ENCODE measurements around the gene CACNA1A. TPM values are rescaled to one million over a fixed set of nuclear protein-coding genes. Genes with fewer than 3 reads are reported as not detected.
"Not testable (repeated sequence)": the region's sequence is repeated elsewhere in the genome, so short reads cannot be mapped to it uniquely, and the experiment has no call there.

Gene CACNA1A
- total RNA-seq, result 1 to 10 TPM; 1.4 to 2.1 TPM

- Mint-ChIP-seq H3K4me3 (no peak within 1 kb of the TSS), H3K36me3 (no peaks in the 10 kb centered on the region)
Measured at GRCh38 chr19:13506471-13506820, at the start of gene CACNA1A. TSS of gene CACNA1A (minus strand) at chr19:13506479. CDS start at chr19:13506224, 255 bp downstream.

DNA sequence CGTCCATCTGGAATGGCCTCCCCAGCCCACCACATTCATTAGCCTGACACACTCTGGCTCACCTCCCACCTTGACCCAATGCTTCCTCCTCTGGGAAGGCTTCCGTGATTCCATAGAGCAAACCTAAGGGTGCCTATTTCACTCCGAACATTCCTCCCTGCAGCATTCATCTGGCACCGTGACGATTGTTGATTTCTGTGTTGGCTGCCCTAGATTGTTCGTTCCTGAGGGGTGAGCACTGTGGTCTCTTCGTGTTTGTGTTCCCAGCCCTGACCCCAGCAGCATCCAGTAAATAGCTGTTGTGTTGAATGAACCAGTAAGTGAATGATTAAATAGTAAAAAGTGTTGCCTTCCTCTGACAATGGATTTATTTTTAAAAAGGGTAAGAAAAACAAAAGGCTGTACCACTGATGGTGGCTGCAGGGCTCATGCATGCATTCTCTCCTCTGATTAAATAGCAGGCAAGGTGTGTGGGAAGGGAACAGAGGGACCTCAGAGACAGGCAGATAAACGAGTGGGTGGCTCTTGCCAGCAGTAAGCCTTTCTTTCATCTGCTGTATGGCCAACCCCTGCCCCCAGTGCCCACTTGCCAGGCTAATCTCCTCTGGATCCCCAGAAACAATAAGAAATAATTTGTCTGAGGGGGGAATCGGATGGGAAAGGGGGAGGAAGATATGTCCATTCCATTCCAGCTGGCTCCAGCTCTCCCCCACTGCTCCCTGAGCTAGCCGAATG, 48.4 kb upstream of the CACNA1A start:
- CTCF ChIA-PET, result interaction anchor here (1.0 kb wide), 1 partner anchor 35 kb away, joined by 3 read pairs; no protein-coding TSS in a partner anchor

More at GRCh38 chr19:13506471-13506820, at the start of gene CACNA1A:
- peaks cover 56% of the 10 kb centered on the region for H3K27me3 Mint-ChIP-seq
- CTCF ChIA-PET, result no interaction called here
- ATAC-seq, result no peak
- H3K27ac Mint-ChIP-seq, result no peak within 1 kb of the TSS
- no peak for DNase-seq
- no peaks in the 10 kb centered on the region for H3K9me3 Mint-ChIP-seq (ENCODE audit: low read depth)
- H3K4me1 Mint-ChIP-seq, result no peaks in the 10 kb centered on the region

GRCh38 chr19:13553880-13554400, 47.7 kb upstream of the CACNA1A start:
- Mint-ChIP-seq H3K27me3 (no peaks in the 10 kb centered on the region), H3K4me3 (no peak overlapping the region), H3K9me3 (ENCODE audit: low read depth) (no peaks in the 10 kb centered on the region), H3K4me1 (no peaks in the 10 kb centered on the region), H3K27ac (no peak overlapping the region), H3K36me3 (no peaks in the 10 kb centered on the region)
- DNase-seq (no peak), ATAC-seq (no peak)
- CTCF ChIA-PET, result no interaction called here

More for the DNA sequence above, 48.4 kb upstream of the CACNA1A start:
- H3K27me3 Mint-ChIP-seq, result no peaks in the 10 kb centered on the region
- H3K9me3 Mint-ChIP-seq (ENCODE audit: low read depth), result no peaks in the 10 kb centered on the region
- DNase-seq (no peak), ATAC-seq (no peak)
- no peaks in the 10 kb centered on the region for H3K4me1 Mint-ChIP-seq
- H3K27ac Mint-ChIP-seq, result no peak overlapping the region
- H3K36me3 Mint-ChIP-seq, result no peaks in the 10 kb centered on the region
- no peak overlapping the region for H3K4me3 Mint-ChIP-seq

DNA sequence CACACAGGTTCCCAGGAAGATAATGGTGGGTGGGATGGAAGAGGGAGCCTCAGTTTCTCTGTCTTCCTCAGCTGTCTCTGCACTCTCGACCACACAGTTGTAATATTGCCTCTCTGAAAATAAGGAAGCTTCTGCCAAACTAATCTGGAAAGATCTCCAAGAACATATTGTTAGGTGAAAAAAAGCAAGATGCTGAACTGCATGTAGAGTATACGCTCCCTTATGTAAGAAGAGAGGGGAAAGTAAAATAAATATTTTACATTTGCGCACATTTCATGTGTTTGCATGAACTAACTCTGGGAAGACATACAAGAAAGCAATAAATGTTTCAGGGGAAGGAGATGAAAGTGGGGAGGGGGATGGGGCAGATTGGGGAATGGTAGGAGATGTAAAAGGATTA, 41.9 kb upstream of the CACNA1A start:
- CTCF ChIA-PET, result no interaction called here
- H3K27me3 Mint-ChIP-seq, result no peaks in the 10 kb centered on the region
- no peak overlapping the region for H3K4me3 Mint-ChIP-seq
- no peaks in the 10 kb centered on the region for H3K36me3 Mint-ChIP-seq
- H3K27ac Mint-ChIP-seq, result no peak overlapping the region
- DNase-seq (no peak), ATAC-seq (no peak)
- H3K9me3 Mint-ChIP-seq (ENCODE audit: low read depth), result no peaks in the 10 kb centered on the region
- no peaks in the 10 kb centered on the region for H3K4me1 Mint-ChIP-seq

DNA sequence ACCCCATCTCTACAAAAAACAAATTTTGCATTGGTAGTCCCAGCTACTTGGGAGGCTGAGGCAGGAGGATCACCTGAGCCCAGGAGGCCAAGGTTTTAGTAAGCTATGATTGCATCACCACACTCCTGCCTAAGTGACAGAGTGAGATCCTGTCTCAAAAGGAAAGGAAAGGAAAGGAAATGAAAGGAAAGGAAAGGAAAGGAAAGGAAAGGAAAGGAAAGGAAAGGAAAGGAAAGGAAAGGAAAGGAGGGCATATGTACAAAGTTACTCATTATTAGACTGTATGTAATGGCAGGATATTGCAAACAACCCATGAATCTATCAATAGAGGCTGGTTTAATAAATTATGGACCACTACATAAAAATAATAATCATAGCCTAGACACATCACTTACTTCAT, 40.8 kb upstream of the CACNA1A start:
- Mint-ChIP-seq H3K4me1 (no peaks in the 10 kb centered on the region), H3K36me3 (no peaks in the 10 kb centered on the region), H3K27me3 (no peaks in the 10 kb centered on the region), H3K4me3 (no peak overlapping the region), H3K9me3 (ENCODE audit: low read depth) (no peaks in the 10 kb centered on the region), H3K27ac (no peak overlapping the region)
- ATAC-seq (no peak), DNase-seq (no peak)
- CTCF ChIA-PET, result interaction anchor here (0.6 kb wide), 1 partner anchor 80 kb away, joined by 3 read pairs; no protein-coding TSS in a partner anchor

DNA sequence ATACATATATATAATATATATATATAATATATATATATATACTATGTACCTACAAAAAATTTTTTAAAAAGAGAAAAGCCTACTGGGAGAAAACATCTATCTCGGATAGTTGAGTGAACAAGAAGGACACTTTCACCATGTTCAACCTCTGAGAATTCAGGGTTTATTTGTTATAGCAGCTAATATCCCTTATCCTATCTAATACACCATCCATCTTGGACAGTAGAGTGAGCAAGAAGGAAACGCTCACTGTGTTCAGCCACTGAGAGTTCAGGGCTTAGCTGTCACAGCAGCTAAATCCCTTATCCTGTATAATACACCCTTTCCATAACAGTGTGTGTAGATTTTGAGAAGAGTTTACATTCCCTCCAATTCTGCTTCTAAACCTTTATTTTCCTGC, 38.1 kb upstream of the CACNA1A start:
- CTCF ChIA-PET, result no interaction called here
- DNase-seq (no peak), ATAC-seq (no peak)
- H3K4me1 Mint-ChIP-seq, result no peaks in the 10 kb centered on the region
- no peak overlapping the region for H3K4me3 Mint-ChIP-seq
- no peaks in the 10 kb centered on the region for H3K27me3 Mint-ChIP-seq
- no peaks in the 10 kb centered on the region for H3K36me3 Mint-ChIP-seq
- no peak overlapping the region for H3K27ac Mint-ChIP-seq
- no peaks in the 10 kb centered on the region for H3K9me3 Mint-ChIP-seq (ENCODE audit: low read depth)

- no peak overlapping the region for H3K4me3 Mint-ChIP-seq
- H3K27ac Mint-ChIP-seq, result no peak overlapping the region
- H3K9me3 Mint-ChIP-seq (ENCODE audit: low read depth), result no peaks in the 10 kb centered on the region
- no peaks in the 10 kb centered on the region for H3K4me1 Mint-ChIP-seq
- H3K27me3 Mint-ChIP-seq, result no peaks in the 10 kb centered on the region
- CTCF ChIA-PET, result no interaction called here
- DNase-seq (no peak), ATAC-seq (no peak)
- no peaks in the 10 kb centered on the region for H3K36me3 Mint-ChIP-seq
Measured at GRCh38 chr19:13541554-13541953, 35.3 kb upstream of the CACNA1A start.

- Mint-ChIP-seq H3K4me1 (no peaks in the 10 kb centered on the region), H3K36me3 (no peaks in the 10 kb centered on the region), H3K27ac (no peak overlapping the region), H3K4me3 (no peak overlapping the region), H3K9me3 (ENCODE audit: low read depth) (no peaks in the 10 kb centered on the region), H3K27me3 (no peaks in the 10 kb centered on the region)
- CTCF ChIA-PET, result interaction anchor here (1.0 to 1.2 kb wide), 2 partner anchors 50 to 135 kb away, joined by 3 read pairs; no protein-coding TSS in a partner anchor
- ATAC-seq (no peak), DNase-seq (no peak)
Measured at GRCh38 chr19:13539332-13539731, 33.1 kb upstream of the CACNA1A start.

DNA sequence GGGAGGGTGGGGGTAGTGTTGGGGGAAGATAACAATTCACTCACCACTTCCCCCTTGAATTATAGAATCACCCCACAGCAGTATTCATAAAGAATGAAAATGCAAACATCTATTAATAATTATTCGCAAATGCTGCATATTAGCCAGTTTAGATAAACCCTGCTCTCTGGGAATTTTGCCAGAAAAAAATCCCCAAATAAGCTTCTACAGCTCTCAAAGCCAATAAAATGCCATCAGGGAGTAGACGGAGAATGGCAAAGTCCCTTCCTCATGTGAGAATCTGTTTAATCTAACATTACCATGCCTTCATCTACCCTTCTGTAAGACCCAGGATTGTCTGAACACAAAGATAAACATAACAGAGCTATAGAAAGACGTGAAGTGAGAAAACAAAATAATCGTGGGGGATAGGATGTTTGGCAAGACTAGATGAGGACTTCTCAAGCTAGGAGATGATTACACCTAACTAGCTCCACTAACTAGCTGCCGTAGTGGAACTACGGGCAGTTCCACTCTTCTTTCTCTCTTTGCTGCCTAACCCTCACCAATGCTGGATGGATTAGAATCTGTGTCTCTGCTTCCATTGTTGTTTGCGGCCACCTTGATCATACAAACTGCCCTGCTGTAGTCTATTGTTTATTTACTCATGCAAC, 32.4 kb upstream of the CACNA1A start:
- H3K27me3 Mint-ChIP-seq, result no peaks in the 10 kb centered on the region
- ATAC-seq (no peak), DNase-seq (no peak)
- no peaks in the 10 kb centered on the region for H3K36me3 Mint-ChIP-seq
- H3K9me3 Mint-ChIP-seq (ENCODE audit: low read depth), result no peaks in the 10 kb centered on the region
- no peaks in the 10 kb centered on the region for H3K4me1 Mint-ChIP-seq
- CTCF ChIA-PET, result interaction anchor here (0.9 to 1.0 kb wide), 2 partner anchors 50 to 261 kb away, joined by 3 to 4 read pairs; no protein-coding TSS in a partner anchor
- no peak overlapping the region for H3K4me3 Mint-ChIP-seq
- H3K27ac Mint-ChIP-seq, result no peak overlapping the region

- no peaks in the 10 kb centered on the region for H3K9me3 Mint-ChIP-seq (ENCODE audit: low read depth)
- ATAC-seq, result no peak
- H3K36me3 Mint-ChIP-seq, result no peaks in the 10 kb centered on the region
Measured at GRCh38 chr19:13537454-13537853, 31.2 kb upstream of the CACNA1A start.

GRCh38 chr19:13530720-13531119, 24.4 kb upstream of the CACNA1A start:
- Mint-ChIP-seq H3K27ac (no peak overlapping the region), H3K4me1 (no peaks in the 10 kb centered on the region), H3K36me3 (no peaks in the 10 kb centered on the region), H3K4me3 (no peak overlapping the region), H3K27me3 (no peaks in the 10 kb centered on the region), H3K9me3 (ENCODE audit: low read depth) (peaks cover 2% of the 10 kb centered on the region)
- no peak for ATAC-seq
- CTCF ChIA-PET, result interaction anchor here (0.6 kb wide), 1 partner anchor 113 kb away, joined by 3 read pairs; no protein-coding TSS in a partner anchor
- DNase-seq, result no peak

More at GRCh38 chr19:13537454-13537853, 31.2 kb upstream of the CACNA1A start:
- DNase-seq, result no peak
- H3K27me3 Mint-ChIP-seq, result no peaks in the 10 kb centered on the region
- no peaks in the 10 kb centered on the region for H3K4me1 Mint-ChIP-seq
- CTCF ChIA-PET, result no interaction called here
- H3K4me3 Mint-ChIP-seq, result no peak overlapping the region
- H3K27ac Mint-ChIP-seq, result no peak overlapping the region

DNA sequence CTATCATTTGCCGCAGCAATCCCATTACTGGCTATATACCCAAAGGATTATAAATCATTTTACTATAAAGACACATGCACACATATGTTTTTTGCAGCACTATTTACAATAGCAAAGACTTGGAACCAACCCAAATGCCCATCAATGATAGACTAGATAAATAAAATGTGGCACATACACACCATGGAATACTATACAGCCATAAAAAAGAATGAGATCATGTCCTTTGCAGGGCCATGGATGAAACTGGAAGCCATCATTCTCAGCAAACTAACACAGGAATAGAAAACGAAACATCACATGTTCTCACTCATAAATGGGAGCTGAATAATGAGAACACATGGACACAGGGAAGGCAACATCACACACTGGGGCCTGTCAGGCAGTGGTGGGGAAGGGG, 23.4 kb upstream of the CACNA1A start:
- ATAC-seq; H3K36me3 Mint-ChIP-seq; H3K27me3 Mint-ChIP-seq; H3K27ac Mint-ChIP-seq; H3K4me3 Mint-ChIP-seq; DNase-seq; CTCF ChIA-PET; H3K9me3 Mint-ChIP-seq (ENCODE audit: low read depth); H3K4me1 Mint-ChIP-seq: not testable (repeated sequence)

- H3K9me3 Mint-ChIP-seq (ENCODE audit: low read depth), result peaks cover 5% of the 10 kb centered on the region
Measured at GRCh38 chr19:13526552-13526951, 20.3 kb upstream of the CACNA1A start.

GRCh38 chr19:13521066-13521465, 14.8 kb upstream of the CACNA1A start:
- H3K27ac Mint-ChIP-seq, result no peak overlapping the region
- DNase-seq (no peak), ATAC-seq (no peak)
- no peak overlapping the region for H3K4me3 Mint-ChIP-seq
- CTCF ChIA-PET, result no interaction called here
- no peaks in the 10 kb centered on the region for H3K4me1 Mint-ChIP-seq
- H3K27me3 Mint-ChIP-seq, result no peaks in the 10 kb centered on the region
- peaks cover 10% of the 10 kb centered on the region for H3K9me3 Mint-ChIP-seq (ENCODE audit: low read depth)
- H3K36me3 Mint-ChIP-seq, result no peaks in the 10 kb centered on the region

More at GRCh38 chr19:13526552-13526951, 20.3 kb upstream of the CACNA1A start:
- CTCF ChIA-PET, result interaction anchor here (1.2 kb wide), 1 partner anchor 249 kb away, joined by 4 read pairs; no protein-coding TSS in a partner anchor
- Mint-ChIP-seq H3K36me3 (no peaks in the 10 kb centered on the region), H3K27ac (no peak overlapping the region), H3K4me1 (no peaks in the 10 kb centered on the region), H3K27me3 (no peaks in the 10 kb centered on the region), H3K4me3 (no peak overlapping the region)
- ATAC-seq (no peak), DNase-seq (no peak)

All from activated CD8-positive, alpha-beta memory T cell treated with anti-CD3 and anti-CD28 coated beads, Interleukin-2, amount 10 ng/mL, durations not matched to agents 7 days and 5 days (primary cell).